ENCODE results near the gene GPRC5A.

GRCh38 chr12:12929696-12930095, 38.3 kb downstream of the GPRC5A start:
- TF ChIP-seq EZH2phosphoT487 (IDR thresholded peaks at IDR 0.05; ENCODE audit: insufficient read depth, low read depth) (no peak), EZH2 (IDR thresholded peaks at IDR 0.05; ENCODE audit: insufficient read depth, poor library complexity, severe bottlenecking) (no peak)

Data from GM23248 (cell line).